Endodermal cell (in vitro differentiated cells): ENCODE results near the gene NEB. TPM values are rescaled to one million over a fixed set of nuclear protein-coding genes. Genes with fewer than 3 reads are reported as not detected.
"Not testable (repeated sequence)": the region's sequence is repeated elsewhere in the genome, so short reads cannot be mapped to it uniquely, and the experiment has no call there.

Source experiments
- DNase-seq: peaks from one replicate; pipeline ENCODE4 v3.0.0-alpha.2; 2017
- H3K27ac ChIP-seq: 2 replicates; pipeline ENCODE4 v1.5.1; 2013; ENCODE audit warnings: mild to moderate bottlenecking, low read depth, low read length, moderate library complexity
- H3K27me3 ChIP-seq: 2 replicates; pipeline ENCODE4 v1.6.1; 2013; ENCODE audit warnings: mild to moderate bottlenecking, low read length, moderate library complexity; ENCODE audit not compliant: insufficient read depth, control insufficient read depth, poor library complexity, severe bottlenecking
- H3K36me3 ChIP-seq: 2 replicates; pipeline ENCODE4 v1.7.0; 2013; ENCODE audit warnings: mild to moderate bottlenecking, low read length, moderate library complexity; ENCODE audit not compliant: control insufficient read depth, insufficient read depth
- H3K4me1 ChIP-seq: one replicate; pipeline ENCODE4 v1.7.0; 2013; ENCODE audit warnings: low read length; ENCODE audit not compliant: control insufficient read depth, insufficient read depth
- H3K4me3 ChIP-seq: 2 replicates; pipeline ENCODE4 v1.5.1; 2013; ENCODE audit warnings: mild to moderate bottlenecking, low read length, moderate library complexity
- H3K9ac ChIP-seq: 2 replicates; pipeline ENCODE4 v1.6.1; 2013; ENCODE audit warnings: mild to moderate bottlenecking, low read length, moderate library complexity; ENCODE audit not compliant: poor library complexity, severe bottlenecking; ENCODE audit errors: extremely low read depth
- H3K9me3 ChIP-seq: 2 replicates; pipeline ENCODE4 v1.6.1; 2013; ENCODE audit warnings: mild to moderate bottlenecking, low read length, moderate library complexity; ENCODE audit not compliant: control insufficient read depth
- H3K27ac Mint-ChIP-seq: 2 replicates; pipeline ENCODE4 v1.8.0; 2020; ENCODE audit warnings: mixed read lengths
- H3K27me3 Mint-ChIP-seq: 2 replicates; pipeline ENCODE4 v1.8.0; 2021; ENCODE audit warnings: mild to moderate bottlenecking, mixed read lengths; ENCODE audit not compliant: insufficient read depth
- H3K36me3 Mint-ChIP-seq: 2 replicates; pipeline ENCODE4 v1.8.0; 2020; ENCODE audit warnings: low read depth, mixed read lengths
- H3K4me1 Mint-ChIP-seq: 2 replicates; pipeline ENCODE4 v1.8.0; 2020; ENCODE audit warnings: mixed read lengths
- H3K4me3 Mint-ChIP-seq: 2 replicates; pipeline ENCODE4 v1.8.0; 2020; ENCODE audit warnings: mild to moderate bottlenecking, moderate library complexity, mixed read lengths
- H3K9me3 Mint-ChIP-seq: 2 replicates; pipeline ENCODE4 v1.8.0; 2020; ENCODE audit warnings: mild to moderate bottlenecking, mixed read lengths
- WGBS, 2 experiments: methylation state at CpG; one replicate each; pipeline versions ENCODE4 v1.1.5 to v1.1.7; 2013; ENCODE audit warnings: missing lambda C conversion rate in 2 of 2, mixed read lengths in 1 of 2; ENCODE audit not compliant: insufficient coverage in 1 of 2, insufficient read length in 1 of 2; 5-methylcytosine and 5-hydroxymethylcytosine counted together
- total RNA-seq, 2 donors: library from RNA; stranded (reverse); fragmentation: NEBNext Ultra II Directional in 1 of 2; extraction: Animal tissue kit (Norgen Biotek cat#: 25700) in 1 of 2; gene quantifications; 2 replicates in 1 of 2; 3 replicates in 1 of 2; pipeline ENCODE4 v1.2.1, GENCODE V29; 2021
- TF ChIP-seq, protein P1 (sequence below): fragments of 200-600 bp; sonication (generic); conservative IDR thresholded peaks from 2 replicates; pipeline ENCODE4 v1.5.0; 2021; ENCODE audit warnings: antibody characterized with exemption, mild to moderate bottlenecking

The NEB gene
- total RNA-seq, 2 donors from 2014 or later: 4.4 to 5.4 TPM

DNA sequence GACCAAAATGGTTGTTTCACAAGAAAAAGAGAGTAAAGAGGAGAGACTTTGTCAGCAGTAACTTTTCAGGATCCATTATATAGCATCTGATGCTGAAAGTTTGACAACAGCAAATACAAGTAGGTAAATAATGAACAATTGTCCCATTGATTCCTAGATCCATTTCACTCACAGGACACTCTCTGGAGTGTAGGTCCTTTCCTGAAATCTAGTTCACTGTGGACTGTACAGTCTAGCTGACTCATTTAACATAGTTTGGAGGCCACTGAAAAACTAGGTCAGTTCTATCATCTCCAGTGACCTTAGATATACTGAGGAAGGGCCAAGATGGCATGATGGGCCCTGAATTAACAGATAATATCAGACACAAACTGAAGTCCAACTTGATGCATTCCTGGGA is 19.3 kb upstream of the NEB start:
- TF ChIP-seq, protein P1, sequence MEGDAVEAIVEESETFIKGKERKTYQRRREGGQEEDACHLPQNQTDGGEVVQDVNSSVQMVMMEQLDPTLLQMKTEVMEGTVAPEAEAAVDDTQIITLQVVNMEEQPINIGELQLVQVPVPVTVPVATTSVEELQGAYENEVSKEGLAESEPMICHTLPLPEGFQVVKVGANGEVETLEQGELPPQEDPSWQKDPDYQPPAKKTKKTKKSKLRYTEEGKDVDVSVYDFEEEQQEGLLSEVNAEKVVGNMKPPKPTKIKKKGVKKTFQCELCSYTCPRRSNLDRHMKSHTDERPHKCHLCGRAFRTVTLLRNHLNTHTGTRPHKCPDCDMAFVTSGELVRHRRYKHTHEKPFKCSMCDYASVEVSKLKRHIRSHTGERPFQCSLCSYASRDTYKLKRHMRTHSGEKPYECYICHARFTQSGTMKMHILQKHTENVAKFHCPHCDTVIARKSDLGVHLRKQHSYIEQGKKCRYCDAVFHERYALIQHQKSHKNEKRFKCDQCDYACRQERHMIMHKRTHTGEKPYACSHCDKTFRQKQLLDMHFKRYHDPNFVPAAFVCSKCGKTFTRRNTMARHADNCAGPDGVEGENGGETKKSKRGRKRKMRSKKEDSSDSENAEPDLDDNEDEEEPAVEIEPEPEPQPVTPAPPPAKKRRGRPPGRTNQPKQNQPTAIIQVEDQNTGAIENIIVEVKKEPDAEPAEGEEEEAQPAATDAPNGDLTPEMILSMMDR: no peak
- H3K36me3 ChIP-seq: no peaks in the 10 kb centered on the region
- H3K4me1 ChIP-seq: no peaks in the 10 kb centered on the region
- no peak overlapping the region for H3K4me3 Mint-ChIP-seq
- H3K9me3 Mint-ChIP-seq: no peaks in the 10 kb centered on the region
- H3K27me3 ChIP-seq: no peaks in the 10 kb centered on the region
- H3K9ac ChIP-seq: no peak overlapping the region
- no peak for DNase-seq
- H3K36me3 Mint-ChIP-seq: no peaks in the 10 kb centered on the region
- H3K27ac ChIP-seq: no peak overlapping the region
- peaks cover 3% of the 10 kb centered on the region for H3K4me1 Mint-ChIP-seq
- no peak overlapping the region for H3K4me3 ChIP-seq
- H3K27me3 Mint-ChIP-seq: no peaks in the 10 kb centered on the region
- H3K9me3 ChIP-seq: no peaks in the 10 kb centered on the region
- no peak overlapping the region for H3K27ac Mint-ChIP-seq

DNA sequence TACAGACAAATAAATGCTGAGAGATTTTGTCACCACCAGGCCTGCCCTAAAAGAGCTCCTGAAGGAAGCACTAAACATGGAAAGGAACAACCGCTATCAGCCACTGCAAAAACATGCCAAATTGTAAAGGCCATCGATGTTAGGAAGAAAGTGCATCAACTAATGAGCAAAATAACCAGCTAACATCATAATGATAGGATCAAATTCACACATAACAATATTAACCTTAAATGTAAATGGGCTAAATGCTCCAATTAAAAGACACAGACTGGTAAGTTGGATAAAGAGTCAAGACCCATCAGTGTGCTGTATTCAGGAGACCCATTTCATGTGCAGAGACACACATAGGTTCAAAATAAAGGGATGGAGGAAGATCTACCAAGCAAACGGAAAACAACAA is 11.0 kb upstream of the NEB start:
- not testable (repeated sequence) for H3K9me3 ChIP-seq, H3K36me3 ChIP-seq, H3K27ac ChIP-seq, H3K4me1 Mint-ChIP-seq, H3K9ac ChIP-seq, H3K27me3 ChIP-seq, H3K4me1 ChIP-seq, DNase-seq, H3K27me3 Mint-ChIP-seq, H3K27ac Mint-ChIP-seq, H3K4me3 ChIP-seq, H3K4me3 Mint-ChIP-seq
- H3K36me3 Mint-ChIP-seq: peaks cover 12% of the 10 kb centered on the region
- WGBS, 2 experiments: 94% methylated on average over 2 of the region's 3 CpGs; no CpG with 5 or more reads in 1 of the 2 experiments
- peaks cover 32% of the 10 kb centered on the region for H3K9me3 Mint-ChIP-seq

DNA sequence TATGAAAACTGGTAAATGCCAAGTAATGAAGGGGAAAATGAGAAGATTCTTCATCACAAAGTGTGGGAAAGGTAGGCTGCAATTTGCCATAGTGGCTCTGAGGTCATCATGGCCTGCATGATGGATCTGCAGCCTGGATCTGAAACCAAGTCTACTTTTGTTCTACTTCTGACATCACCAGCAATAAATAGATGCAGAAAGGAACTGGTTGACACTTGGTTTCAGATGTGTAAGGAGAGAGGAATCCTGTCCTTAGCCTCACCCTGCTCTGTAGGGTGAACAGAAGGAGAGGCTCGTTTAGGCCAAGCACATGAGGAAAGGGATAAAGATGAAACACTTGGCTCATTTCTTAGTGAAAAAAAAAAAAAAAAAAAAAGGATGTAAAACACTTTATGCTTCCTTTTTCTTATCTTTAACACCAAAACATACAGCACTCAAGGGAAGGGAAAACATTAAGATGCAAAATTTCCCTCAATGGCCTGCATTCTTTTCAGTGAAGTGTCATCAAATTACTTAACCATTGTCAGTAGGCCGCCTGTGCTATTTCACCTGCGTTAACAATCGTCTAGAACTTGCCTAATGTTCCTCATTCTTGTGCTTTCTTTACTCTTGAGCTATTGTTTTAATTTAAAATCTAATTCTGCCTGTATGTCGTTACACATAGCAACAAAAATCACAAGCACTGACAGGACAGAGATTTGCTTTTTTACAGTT is 3.9 kb downstream of the NEB start:
- Histone ChIP-seq H3K4me1 (no peaks in the 10 kb centered on the region), H3K9ac (no peak overlapping the region), H3K9me3 (no peaks in the 10 kb centered on the region), H3K36me3 (no peaks in the 10 kb centered on the region), H3K4me3 (no peak overlapping the region), H3K27ac (no peak overlapping the region), H3K27me3 (no peaks in the 10 kb centered on the region)
- Mint-ChIP-seq H3K27ac (no peak overlapping the region), H3K4me1 (peaks cover 54% of the 10 kb centered on the region), H3K36me3 (no peaks in the 10 kb centered on the region), H3K4me3 (no peak overlapping the region), H3K27me3 (no peaks in the 10 kb centered on the region), H3K9me3 (no peaks in the 10 kb centered on the region)
- TF ChIP-seq, protein P1: no peak
- 45 to 57% methylated on average over 4 to 5 of the region's 5 CpGs for WGBS, 2 experiments
- no peak for DNase-seq

DNA sequence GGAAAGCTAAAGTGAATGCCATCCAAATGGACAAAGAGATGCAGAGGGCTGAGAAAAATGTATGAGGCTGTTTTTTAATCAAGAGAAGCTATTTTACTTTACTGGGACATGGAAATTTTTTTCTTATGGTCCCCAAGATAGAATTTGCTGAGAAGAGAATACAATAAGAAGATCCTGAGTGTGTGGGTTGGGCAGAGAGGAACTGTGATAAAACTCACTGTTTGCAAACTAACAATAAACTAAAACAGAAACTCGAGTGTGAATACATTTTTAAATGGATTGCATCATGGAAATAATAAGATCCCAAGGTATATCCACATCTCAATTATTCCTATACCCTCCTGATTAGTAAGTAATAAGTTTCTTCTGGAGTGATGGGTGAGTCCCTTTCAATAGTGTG is 4.4 kb downstream of the NEB start:
- Histone ChIP-seq H3K27me3 (no peaks in the 10 kb centered on the region), H3K9ac (no peak overlapping the region), H3K36me3 (no peaks in the 10 kb centered on the region), H3K27ac (no peak overlapping the region), H3K4me3 (no peak overlapping the region), H3K9me3 (no peaks in the 10 kb centered on the region), H3K4me1 (no peaks in the 10 kb centered on the region)
- Mint-ChIP-seq H3K4me3 (no peak overlapping the region), H3K4me1 (peaks cover 51% of the 10 kb centered on the region), H3K9me3 (no peaks in the 10 kb centered on the region), H3K27ac (peak overlapping the region; percentile 54), H3K27me3 (no peaks in the 10 kb centered on the region), H3K36me3 (peaks cover under 1% of the 10 kb centered on the region)
- no peak for DNase-seq
- WGBS, 2 experiments: no CpG with 5 or more reads among the region's 1 CpG
- TF ChIP-seq, protein P1: no peak
